Stimulated activated CD8-positive, alpha-beta memory T cell treated with anti-CD3 and anti-CD28 coated beads, Interleukin-7, amount 100 ng/mL, for 48 hours (primary cell): Measurements from ENCODE around the gene SLC34A1.
A peak's percentile ranks its signal among the peaks of the same experiment; 100 is the strongest.

Source experiments
- DNase-seq, 2 donors: peaks; one replicate each; pipeline ENCODE4 v3.0.0-alpha.2; 2020; ENCODE audit warnings: low read depth in 1 of 2; ENCODE audit errors: extremely low read depth in 1 of 2

Gene SLC34A1

GRCh38 chr5:177385720-177386119 is 1.5 kb downstream of the SLC34A1 start:
- no peak for DNase-seq

DNA sequence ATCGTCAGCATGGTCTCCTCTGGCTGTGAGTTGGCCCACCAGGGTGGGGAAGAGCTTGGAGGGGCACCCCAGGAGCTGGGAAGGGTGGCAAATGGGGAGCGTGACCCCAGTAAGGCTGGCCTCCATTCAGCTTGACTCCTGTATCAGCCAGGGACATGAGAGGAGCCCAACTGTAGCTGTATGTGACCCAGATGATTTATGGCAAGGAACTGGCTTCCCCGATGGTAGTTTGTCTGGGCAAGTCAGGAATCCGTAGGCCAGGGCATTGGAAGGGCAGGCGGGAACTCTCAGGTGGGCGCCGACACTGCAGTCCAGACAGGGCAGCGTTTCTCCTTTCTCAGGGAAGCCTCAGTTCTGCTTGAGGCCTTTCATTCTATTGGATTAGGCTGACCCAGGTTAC is 2.3 kb downstream of the SLC34A1 start:
- DNase-seq = no peak

- no peak for DNase-seq
Measured at GRCh38 chr5:177387405-177387804, 3.2 kb downstream of the SLC34A1 start.

GRCh38 chr5:177388521-177389052 is 4.4 kb downstream of the SLC34A1 start:
- DNase-seq = no peak

GRCh38 chr5:177389241-177390169 is 5.3 kb downstream of the SLC34A1 start:
- peak in 1 of 2 donors; percentile 53 for DNase-seq

DNA sequence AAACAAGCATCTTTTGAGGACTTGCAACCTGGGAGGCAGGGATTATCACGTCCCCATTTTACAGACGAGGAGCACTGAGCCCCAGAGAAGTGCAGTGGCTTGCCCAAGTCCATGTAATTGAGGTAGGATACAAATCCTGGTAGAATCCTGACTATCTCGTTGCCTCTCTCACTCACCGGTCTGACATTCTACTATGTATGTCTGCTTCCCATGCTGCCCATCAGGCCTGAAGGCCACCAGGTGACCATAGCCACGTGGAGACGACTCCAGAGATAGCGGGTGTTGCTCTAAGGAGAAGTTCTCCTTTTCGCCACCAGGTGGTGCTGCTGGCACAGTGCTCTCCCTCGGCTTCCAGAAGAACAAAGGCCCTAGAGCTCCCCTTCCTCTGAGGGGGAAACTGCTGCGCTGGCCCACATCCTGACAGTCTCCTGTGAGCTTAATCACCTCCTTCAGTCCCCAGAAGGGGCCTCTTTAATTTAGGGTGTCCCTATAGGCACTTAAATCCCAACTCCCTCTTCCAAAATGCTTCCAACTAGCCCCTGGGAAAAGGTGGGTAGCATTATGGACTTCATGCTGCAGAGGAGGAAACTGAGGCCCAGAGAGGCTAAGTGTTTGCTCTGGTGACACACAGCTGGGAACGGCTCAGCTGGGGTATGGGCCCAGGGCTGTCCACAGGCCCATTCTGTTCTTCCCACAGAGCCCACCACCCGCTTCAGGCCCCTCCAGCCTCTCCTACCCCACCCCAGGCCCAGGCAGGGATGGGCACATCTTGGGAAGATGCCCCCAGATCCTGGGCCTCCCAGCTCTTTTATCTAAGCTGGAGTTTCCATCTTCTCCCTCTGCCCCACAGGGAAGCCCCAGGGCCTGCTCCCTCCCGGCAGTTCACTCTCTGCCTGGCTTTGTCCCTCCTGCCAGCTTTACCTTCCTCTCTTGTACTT is 6.4 kb downstream of the SLC34A1 start:
- DNase-seq = peak; percentile 59 to 74

- no peak for DNase-seq
Measured at GRCh38 chr5:177392765-177393164, 8.5 kb downstream of the SLC34A1 start.

GRCh38 chr5:177393206-177393765 is 9.1 kb downstream of the SLC34A1 start:
- DNase-seq = no peak

- DNase-seq = no peak
Measured at GRCh38 chr5:177393990-177394389, 9.8 kb downstream of the SLC34A1 start.

DNA sequence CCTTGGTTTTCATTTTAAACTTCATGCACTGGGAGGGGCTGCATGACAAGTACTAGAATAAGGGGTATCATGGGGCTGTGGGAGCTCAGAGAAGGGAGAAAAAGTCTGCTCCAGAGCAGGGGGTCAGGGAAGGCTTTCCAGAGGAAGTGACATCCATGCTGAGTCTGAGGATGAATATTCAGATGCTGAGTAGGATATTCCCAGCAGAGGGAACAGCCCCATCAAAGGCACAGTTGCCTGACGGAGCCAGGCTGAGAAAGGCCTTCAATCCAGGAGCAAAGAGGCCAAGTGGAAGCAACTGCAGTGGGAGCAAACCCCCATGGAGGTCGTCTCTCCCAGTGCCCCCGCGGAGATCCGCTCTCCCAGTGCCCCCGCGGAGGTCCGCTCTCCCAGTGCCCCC is 11.8 kb downstream of the SLC34A1 start:
- DNase-seq = no peak

GRCh38 chr5:177396807-177397206 is 12.6 kb downstream of the SLC34A1 start:
- DNase-seq = no peak

- no peak for DNase-seq
Measured at GRCh38 chr5:177397875-177398390, 13.7 kb downstream of the SLC34A1 start.

GRCh38 chr5:177399997-177400868 is 16.0 kb downstream of the SLC34A1 start, which contains the start of gene PFN3:
Gene PFN3 (minus strand): TSS chr5:177400661. CDS start chr5:177400576, 85 bp downstream.
- DNase-seq = no peak

GRCh38 chr5:177402271-177403043 is 18.2 kb downstream of the SLC34A1 start:
- peak; percentile 22 to 58 for DNase-seq

GRCh38 chr5:177403102-177403791 is 19.0 kb downstream of the SLC34A1 start:
- no peak for DNase-seq

DNA sequence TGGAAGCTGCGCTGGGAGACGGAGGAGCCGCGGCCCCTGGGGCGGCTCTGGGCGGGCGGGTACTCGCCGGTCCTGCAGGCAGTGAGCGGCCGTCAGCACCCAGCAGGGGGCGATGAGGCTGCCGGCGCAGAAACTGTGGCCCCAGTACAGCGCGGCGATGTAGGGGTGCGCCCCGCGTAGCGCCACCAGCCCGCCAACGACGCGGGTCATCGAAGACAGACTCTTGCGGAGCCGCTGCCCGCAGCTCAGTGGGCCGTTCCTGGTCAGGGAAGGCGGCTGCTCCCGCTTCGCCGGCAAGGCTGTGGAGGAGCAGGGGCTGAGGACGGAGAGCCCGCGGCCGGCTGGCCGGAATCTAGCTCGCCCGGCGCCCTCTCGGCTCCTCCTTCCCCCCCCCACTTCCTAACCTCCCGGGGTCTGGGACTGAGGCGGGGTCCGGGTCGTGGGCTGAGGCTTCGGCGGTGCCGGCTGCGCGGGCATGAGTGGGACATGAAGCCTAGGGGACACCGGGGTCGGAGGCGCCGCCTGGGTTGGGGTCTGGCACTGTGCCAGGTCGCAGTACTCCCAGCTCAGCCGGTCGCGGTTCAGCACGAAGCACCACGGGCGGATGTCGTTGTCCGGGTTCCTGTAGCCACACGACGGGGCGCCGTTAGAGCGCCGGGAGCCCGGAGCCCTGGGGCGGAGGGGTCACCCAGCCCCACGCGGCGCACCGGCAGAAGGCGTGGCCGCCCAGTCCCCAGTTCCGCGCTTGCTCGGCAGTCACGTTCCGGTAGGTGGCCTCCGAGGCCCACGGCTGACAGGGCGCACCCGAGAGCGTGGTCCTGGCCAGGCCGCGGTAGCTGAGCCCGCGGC is 19.8 kb downstream of the SLC34A1 start:
- peak; percentile 70 to 80 for DNase-seq

GRCh38 chr5:177404641-177405179 is 20.5 kb downstream of the SLC34A1 start:
- no peak for DNase-seq
